GM21528 (cell line): ENCODE measurements around the gene WNT3.

Experiments used
- ATAC-seq: cut with Tn5 transposase; IDR thresholded peaks from one replicate; pipeline ENCODE4 v1.9.1; 2021; ENCODE audit warnings: mild to moderate bottlenecking, moderate library complexity; ENCODE audit not compliant: unreplicated experiment, low FRiP score

The WNT3 gene

DNA sequence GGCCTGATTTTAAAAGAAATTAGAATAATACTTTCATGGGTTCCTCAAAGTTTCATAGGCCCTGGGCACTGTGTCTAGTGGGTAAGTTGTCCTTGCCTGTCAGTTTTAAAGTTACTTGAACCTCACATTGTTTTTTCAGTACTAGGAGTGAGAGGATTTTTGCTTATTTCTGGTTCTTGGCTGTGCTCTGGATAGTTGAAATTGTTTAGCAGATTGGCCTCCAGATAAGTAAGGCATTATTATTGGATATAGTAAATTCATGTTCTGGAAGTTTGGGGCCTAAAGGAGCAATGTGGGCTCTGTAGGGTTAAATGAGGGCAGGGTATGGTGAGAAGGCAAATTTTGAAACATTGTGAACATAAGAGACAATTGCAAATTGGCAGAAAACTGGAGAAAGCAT is 78.5 kb downstream of the WNT3 start:
- ATAC-seq: no peak

- no peak for ATAC-seq
These were observed 79.9 kb downstream of the WNT3 start for GRCh38 chr17:46738544-46738943.

- ATAC-seq: no peak
These were observed 81.2 kb downstream of the WNT3 start for GRCh38 chr17:46737326-46737725.

DNA sequence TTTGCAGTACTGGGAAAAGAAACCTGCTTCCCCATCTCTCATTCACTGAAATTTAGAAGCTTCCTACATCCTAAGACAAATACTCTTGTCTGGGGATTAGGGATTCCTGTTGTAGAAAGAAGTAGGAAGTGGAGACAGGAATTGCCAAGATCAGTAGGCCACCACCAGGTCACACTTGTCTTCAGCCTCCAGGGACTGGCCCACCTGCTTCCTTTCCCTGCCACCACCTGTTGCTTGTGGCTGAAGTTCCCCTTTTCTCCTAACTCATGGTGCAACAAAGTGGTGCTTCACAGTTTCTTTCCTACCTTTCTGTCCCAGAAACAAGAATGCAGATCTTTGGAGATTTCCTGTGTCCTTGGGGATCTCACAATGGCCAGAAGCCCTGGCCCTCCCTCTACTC is 82.4 kb downstream of the WNT3 start:
- no peak for ATAC-seq

DNA sequence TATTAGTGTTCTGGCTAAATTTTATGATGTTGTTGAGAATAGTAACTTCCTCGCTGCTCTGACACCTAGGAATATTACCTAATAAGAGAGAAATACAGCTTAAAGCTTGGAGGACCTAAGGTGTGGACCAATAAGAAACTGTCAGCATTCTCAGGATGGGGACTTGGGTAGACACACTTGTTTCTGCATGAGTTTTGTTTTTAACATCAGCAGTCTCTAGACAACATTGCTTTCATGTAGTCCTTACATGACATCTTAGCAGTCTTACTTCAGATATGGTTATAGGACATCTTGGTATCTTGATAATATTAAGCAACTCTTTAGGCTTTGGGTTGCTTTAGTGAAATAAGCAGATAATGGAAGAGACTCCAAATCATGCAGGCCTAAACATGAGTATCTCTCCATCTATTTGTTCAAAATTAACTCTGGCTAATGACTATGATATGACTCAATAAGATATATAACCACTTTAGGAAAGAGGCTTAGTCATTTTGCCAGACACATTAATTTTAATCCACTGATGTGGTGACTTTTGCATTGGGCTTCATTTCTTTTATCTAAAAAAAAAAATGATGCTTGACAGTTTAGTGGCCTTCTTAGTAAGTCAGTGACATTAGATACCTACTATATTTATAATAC is 84.5 kb downstream of the WNT3 start:
- ATAC-seq: no peak

- no peak for ATAC-seq
These were observed 85.6 kb downstream of the WNT3 start for GRCh38 chr17:46732754-46733398.

- no peak for ATAC-seq
These were observed 86.3 kb downstream of the WNT3 start for GRCh38 chr17:46732160-46732559.

DNA sequence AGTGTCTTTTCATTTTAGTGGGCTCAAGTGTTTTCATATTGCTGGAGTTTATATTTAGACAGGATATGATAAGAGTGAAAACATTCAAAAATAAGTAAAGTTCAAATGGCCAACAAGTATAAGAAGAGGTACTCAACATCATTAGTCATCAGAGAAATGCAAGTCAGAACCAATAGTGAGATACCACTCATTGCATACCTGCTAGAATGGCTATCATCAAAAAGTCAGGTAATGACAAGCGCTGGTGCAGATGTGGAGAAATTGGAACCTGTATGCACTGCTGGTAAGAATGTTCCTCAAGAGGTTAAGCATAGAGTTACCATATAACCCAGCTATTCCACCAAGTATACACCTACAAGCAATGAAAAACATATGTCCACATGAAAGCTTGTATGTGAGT is 87.8 kb downstream of the WNT3 start:
- ATAC-seq: no peak

DNA sequence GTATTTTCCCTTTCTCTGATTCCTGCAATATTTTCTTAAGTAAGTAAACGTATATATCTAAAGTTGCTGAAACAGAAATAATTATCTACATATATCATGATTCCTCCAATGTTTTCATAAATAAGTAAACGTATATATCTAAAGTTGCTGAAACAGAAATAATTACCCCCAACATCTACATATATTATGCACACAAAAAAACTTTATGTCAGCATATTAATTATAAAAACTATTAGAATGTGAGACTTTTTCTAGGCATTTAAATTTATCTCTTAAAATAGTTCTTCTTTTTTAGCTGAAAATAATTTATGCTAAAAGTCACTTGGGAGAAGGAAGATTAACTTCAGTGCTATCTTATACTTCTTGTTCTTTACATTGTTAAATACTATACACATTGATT is 88.5 kb downstream of the WNT3 start:
- ATAC-seq: no peak

DNA sequence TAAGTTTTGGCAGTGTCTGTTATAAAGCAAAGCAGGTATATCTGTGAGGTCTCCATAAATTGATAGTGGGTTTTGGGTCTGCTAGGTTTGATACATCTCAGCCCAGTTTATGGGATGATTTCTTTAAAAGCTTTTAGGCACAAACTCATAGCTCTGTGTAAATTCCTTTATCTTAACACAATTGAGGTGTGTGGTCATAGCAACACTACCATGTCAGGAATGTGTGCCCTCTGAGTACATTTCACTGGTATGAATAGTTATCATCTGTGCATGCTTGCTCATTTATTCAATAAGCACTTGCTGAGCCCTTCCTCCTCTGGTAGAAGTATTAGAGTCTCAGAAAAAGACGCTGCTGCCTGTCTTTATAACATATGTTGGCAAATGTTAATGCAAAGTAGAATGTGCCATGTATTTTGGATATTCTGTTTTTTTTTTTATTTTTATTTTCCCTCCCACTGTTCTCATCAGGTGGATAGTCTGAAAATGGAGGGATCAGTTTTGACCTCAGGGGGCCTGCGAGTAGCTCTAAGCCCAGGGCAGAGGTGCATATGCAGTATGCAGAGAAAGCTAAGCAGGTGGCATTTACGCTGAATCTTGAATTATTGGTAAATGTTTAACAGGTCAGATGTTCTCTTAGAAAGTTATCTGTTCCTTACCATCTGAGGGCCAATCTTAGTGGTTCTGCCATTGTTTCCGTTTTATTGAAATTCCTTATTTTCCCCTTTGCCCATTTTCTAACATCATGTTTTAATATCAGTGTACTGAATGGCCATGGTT is 90.7 kb downstream of the WNT3 start:
- no peak for ATAC-seq

GRCh38 chr17:46726206-46726605 is 92.3 kb downstream of the WNT3 start:
- ATAC-seq: no peak

GRCh38 chr17:46722662-46723285 is 95.7 kb downstream of the WNT3 start:
- ATAC-seq: no peak

DNA sequence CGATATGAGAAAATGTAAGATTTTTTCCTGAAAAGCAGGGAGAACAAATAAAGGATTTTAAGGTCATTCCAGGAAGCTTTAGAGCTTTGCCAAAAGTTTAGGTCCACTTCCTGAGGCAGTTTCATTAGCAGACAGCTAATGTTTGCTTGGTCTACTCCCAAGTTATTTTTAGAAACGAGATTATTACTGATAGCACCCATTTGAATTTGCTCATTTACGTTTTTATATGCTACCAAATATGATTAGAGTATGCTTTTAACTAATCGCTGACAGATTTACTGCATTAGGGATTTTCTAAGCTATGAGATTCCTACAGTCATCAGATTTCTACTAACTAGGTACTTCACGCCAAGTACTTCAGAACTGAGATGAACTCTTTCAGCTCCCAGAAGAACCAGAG is 98.1 kb downstream of the WNT3 start:
- no peak for ATAC-seq

DNA sequence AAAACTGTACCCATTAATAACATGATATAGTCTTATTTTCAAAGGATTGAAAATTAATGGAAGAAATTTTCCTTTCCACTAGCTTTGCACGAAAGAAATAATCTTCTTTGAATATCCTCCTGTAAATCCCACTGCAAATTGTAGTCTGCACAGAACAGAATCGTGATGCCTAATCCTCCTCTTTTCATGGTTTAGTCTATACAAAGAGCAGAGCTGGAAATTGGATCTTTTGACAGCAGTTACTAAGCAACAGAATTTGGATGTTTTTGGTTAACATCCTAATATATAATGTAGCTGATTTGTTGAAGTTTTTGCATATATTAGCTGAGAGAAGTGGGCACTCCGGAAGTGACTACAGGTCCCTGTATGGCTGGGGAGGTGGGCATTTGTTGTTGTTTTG is 98.6 kb downstream of the WNT3 start:
- no peak for ATAC-seq

- no peak for ATAC-seq
These were observed 100.5 kb downstream of the WNT3 start for GRCh38 chr17:46717999-46718398.
